Measurements from ENCODE around the gene TTN.

Gene TTN

DNA sequence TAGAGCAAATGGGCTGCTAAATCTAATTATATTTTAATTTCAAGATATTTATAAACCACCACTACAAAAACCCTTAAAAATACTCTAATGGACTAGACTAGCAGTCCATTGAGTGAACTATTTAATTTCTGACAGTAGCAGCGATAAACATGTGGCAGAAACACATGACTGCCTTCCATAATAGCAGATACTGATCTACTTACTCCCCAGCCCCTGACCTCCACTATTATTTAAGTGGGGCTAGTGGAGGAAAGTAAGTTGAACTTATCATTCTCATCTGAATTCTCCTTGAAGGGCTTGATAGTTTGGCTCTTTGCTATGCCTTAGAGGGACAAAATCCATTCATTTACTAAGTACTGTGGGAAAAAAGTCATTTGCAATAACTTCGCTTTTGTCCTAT lies 90.8 kb downstream of the TTN start:
- Histone ChIP-seq H3K27ac (ENCODE audit: low read depth, low read length) (no peak overlapping the region), H3K36me3 (ENCODE audit: insufficient read depth, low read length) (no peaks in the 10 kb centered on the region), H3K4me3 (ENCODE audit: low read depth, low read length) (no peak overlapping the region), H3K79me2 (ENCODE audit: control insufficient read depth, insufficient read depth, low read length, unreplicated experiment) (no peaks in the 10 kb centered on the region), H3K27me3 (ENCODE audit: insufficient read depth, low read length) (peaks cover 97% of the 10 kb centered on the region), H2AFZ (ENCODE audit: low read length, unreplicated experiment) (no peak overlapping the region), H3K4me1 (ENCODE audit: control insufficient read depth, insufficient read depth, low read length, unreplicated experiment) (no peaks in the 10 kb centered on the region)

DNA sequence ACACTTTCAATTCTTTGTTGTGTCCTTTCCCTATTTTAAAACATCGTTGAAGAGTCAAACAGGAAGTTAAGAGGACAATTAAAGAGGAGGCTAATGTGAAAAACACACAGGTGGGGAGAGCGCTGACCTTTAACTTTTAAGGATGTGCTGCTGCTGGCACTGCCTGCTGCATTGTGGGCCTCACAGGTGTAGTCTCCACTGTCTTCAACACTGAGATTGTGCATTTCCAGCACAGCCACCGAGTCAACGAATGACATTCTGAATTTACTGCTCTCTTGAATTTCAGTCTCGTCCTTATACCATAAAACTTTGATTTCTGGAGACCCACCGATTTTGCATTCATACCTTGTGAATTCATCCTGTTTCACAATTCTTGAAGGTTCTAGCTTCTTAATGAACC lies 91.9 kb downstream of the TTN start:
- Histone ChIP-seq H3K4me1 (ENCODE audit: control insufficient read depth, insufficient read depth, low read length, unreplicated experiment) (no peaks in the 10 kb centered on the region), H3K79me2 (ENCODE audit: control insufficient read depth, insufficient read depth, low read length, unreplicated experiment) (no peaks in the 10 kb centered on the region)

DNA sequence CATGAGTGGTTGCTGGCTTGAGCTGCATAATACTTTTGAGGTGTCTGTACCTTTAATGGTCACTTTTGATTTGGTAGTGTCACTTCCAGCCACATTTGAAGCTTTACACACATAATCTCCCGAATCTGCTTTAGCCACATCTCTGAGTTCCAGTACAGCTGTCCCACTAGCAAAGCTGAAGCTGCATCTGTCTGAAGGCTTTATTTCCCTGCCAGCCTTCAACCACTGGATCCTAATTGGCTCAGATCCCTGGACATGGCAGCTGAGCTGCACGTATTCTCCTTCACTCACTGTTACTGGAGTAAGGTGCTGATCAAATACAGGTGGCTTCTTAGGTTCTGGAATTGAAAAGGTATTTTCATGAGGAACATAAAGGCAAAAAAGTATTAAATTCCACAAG lies 99.7 kb downstream of the TTN start:
- peaks cover 74% of the 10 kb centered on the region for H3K27me3 ChIP-seq (ENCODE audit: insufficient read depth, low read length)
- H3K4me3 ChIP-seq (ENCODE audit: low read depth, low read length) = no peak overlapping the region
- H3K79me2 ChIP-seq (ENCODE audit: control insufficient read depth, insufficient read depth, low read length, unreplicated experiment) = no peaks in the 10 kb centered on the region
- no peak overlapping the region for H2AFZ ChIP-seq (ENCODE audit: low read length, unreplicated experiment)
- no peak overlapping the region for H3K27ac ChIP-seq (ENCODE audit: low read depth, low read length)
- H3K4me1 ChIP-seq (ENCODE audit: control insufficient read depth, insufficient read depth, low read length, unreplicated experiment) = no peaks in the 10 kb centered on the region
- H3K36me3 ChIP-seq (ENCODE audit: insufficient read depth, low read length) = no peaks in the 10 kb centered on the region

More for the DNA sequence above, 91.9 kb downstream of the TTN start:
- Histone ChIP-seq H2AFZ (ENCODE audit: low read length, unreplicated experiment) (no peak overlapping the region), H3K4me3 (ENCODE audit: low read depth, low read length) (no peak overlapping the region), H3K27ac (ENCODE audit: low read depth, low read length) (no peak overlapping the region), H3K27me3 (ENCODE audit: insufficient read depth, low read length) (peaks cover 99% of the 10 kb centered on the region), H3K36me3 (ENCODE audit: insufficient read depth, low read length) (no peaks in the 10 kb centered on the region)

DNA sequence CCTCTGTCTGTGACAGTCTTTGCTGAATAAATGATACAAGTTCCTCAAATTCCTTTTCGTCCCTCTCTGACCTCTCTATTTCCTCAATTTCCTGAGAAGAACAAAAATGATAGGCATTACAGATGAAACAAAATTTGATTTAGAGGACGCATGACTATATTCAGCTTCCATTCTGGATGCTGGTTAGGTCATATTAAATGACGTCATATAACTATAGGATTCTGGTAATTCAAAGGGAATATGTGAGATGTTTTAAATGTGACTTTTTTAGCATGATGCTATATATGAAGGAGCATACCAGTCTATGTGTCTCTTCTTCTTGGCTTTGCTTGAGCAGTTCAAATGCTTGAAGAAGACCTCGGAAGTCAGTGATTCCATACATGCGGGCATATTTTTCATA lies 102.3 kb downstream of the TTN start:
- no peaks in the 10 kb centered on the region for H3K4me1 ChIP-seq (ENCODE audit: control insufficient read depth, insufficient read depth, low read length, unreplicated experiment)
- no peak overlapping the region for H3K27ac ChIP-seq (ENCODE audit: low read depth, low read length)
- no peaks in the 10 kb centered on the region for H3K79me2 ChIP-seq (ENCODE audit: control insufficient read depth, insufficient read depth, low read length, unreplicated experiment)
- peaks cover 61% of the 10 kb centered on the region for H3K27me3 ChIP-seq (ENCODE audit: insufficient read depth, low read length)
- no peak overlapping the region for H3K4me3 ChIP-seq (ENCODE audit: low read depth, low read length)
- H2AFZ ChIP-seq (ENCODE audit: low read length, unreplicated experiment) = no peak overlapping the region
- H3K36me3 ChIP-seq (ENCODE audit: insufficient read depth, low read length) = no peaks in the 10 kb centered on the region

DNA sequence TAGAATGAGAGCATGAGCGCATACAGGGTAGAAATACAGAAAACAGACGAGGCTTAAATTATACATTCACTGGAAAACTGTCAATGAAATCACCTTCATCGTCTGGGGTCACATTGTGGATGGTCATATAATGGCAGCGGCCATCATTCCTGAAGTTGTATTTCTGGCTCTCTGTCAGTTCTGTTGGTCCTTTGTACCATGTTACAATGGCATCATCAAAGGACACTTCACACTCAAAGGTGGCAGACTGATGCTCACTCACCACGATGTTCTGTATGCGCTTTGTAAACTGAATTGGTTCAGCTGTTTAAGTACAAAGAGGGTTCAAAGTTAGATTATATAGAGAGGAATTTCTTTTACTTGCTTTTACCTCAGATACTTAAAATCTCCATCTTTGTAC lies 104.9 kb downstream of the TTN start:
- H3K36me3 ChIP-seq (ENCODE audit: insufficient read depth, low read length) = no peaks in the 10 kb centered on the region
- no peaks in the 10 kb centered on the region for H3K79me2 ChIP-seq (ENCODE audit: control insufficient read depth, insufficient read depth, low read length, unreplicated experiment)
- no peak overlapping the region for H3K27ac ChIP-seq (ENCODE audit: low read depth, low read length)
- H3K4me1 ChIP-seq (ENCODE audit: control insufficient read depth, insufficient read depth, low read length, unreplicated experiment) = no peaks in the 10 kb centered on the region
- no peak overlapping the region for H3K4me3 ChIP-seq (ENCODE audit: low read depth, low read length)
- H3K27me3 ChIP-seq (ENCODE audit: insufficient read depth, low read length) = peaks cover 40% of the 10 kb centered on the region
- H2AFZ ChIP-seq (ENCODE audit: low read length, unreplicated experiment) = no peak overlapping the region

DNA sequence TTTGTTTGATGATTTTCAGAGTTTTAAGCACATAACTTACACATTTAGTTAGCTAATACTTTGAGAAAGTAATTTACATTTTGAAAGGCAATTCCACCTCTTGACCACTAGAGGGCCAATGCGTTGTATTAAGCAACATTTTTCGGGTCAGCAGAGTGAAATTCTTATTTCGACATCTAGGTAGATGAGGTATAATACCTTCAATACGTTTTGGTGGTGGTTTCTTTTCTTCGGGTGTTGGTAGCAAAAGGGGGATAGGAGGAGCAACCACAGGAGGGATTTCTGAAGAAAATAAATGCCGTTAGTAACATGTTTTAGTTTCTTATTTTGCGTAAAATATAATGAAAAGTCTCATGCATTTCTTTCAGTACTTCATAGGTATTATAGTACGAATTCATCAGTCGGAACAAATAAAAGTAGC lies 106.3 kb downstream of the TTN start:
- Histone ChIP-seq H3K4me3 (ENCODE audit: low read depth, low read length) (peak overlapping the region; percentile 59), H2AFZ (ENCODE audit: low read length, unreplicated experiment) (peak overlapping the region; percentile 65), H3K36me3 (ENCODE audit: insufficient read depth, low read length) (no peaks in the 10 kb centered on the region), H3K27me3 (ENCODE audit: insufficient read depth, low read length) (peaks cover 33% of the 10 kb centered on the region), H3K79me2 (ENCODE audit: control insufficient read depth, insufficient read depth, low read length, unreplicated experiment) (no peaks in the 10 kb centered on the region), H3K27ac (ENCODE audit: low read depth, low read length) (no peak overlapping the region), H3K4me1 (ENCODE audit: control insufficient read depth, insufficient read depth, low read length, unreplicated experiment) (no peaks in the 10 kb centered on the region)

DNA sequence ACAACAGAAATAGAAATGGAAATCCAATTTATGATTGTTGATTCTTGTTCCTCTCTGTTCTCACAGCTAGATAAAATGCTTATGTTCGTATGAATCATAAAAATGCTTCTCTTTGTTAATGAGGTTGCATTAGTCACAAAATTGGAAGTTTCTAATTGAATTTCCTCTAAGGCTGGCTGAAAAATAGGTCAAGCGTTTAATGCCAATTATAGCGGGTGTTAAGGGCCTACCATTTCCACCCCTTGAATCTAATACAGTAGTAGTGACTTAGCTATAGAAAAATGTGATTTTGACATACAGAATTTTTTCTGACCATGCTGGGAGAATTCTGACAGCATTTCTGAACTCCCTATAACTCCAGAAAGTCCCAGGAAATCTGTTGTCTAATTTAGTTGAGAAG lies 107.1 kb downstream of the TTN start:
- H3K27ac ChIP-seq (ENCODE audit: low read depth, low read length) = no peak overlapping the region
- H3K27me3 ChIP-seq (ENCODE audit: insufficient read depth, low read length) = peaks cover 41% of the 10 kb centered on the region
- no peaks in the 10 kb centered on the region for H3K36me3 ChIP-seq (ENCODE audit: insufficient read depth, low read length)
- H2AFZ ChIP-seq (ENCODE audit: low read length, unreplicated experiment) = no peak overlapping the region
- H3K79me2 ChIP-seq (ENCODE audit: control insufficient read depth, insufficient read depth, low read length, unreplicated experiment) = no peaks in the 10 kb centered on the region
- no peak overlapping the region for H3K4me3 ChIP-seq (ENCODE audit: low read depth, low read length)
- no peaks in the 10 kb centered on the region for H3K4me1 ChIP-seq (ENCODE audit: control insufficient read depth, insufficient read depth, low read length, unreplicated experiment)

DNA sequence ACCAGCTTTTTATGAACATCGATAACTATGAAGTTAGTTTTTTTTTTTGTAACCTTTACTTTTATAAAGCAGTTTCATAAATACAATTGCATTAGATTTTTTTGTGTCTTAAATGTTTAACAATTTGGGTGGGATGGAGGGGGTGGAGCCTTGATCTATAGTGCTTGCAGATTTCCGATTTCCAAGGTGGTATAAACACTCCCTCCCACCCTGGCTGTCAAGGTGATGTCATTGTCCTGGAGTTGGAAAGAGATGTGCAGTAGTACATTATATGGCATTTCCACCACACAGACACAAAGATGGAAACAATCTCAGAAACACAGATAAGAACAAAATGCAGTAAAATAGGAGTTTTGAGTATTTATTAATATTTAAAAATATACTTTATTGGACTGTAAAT lies 114.4 kb downstream of the TTN start:
- Histone ChIP-seq H3K79me2 (ENCODE audit: control insufficient read depth, insufficient read depth, low read length, unreplicated experiment) (no peaks in the 10 kb centered on the region), H2AFZ (ENCODE audit: low read length, unreplicated experiment) (no peak overlapping the region), H3K36me3 (ENCODE audit: insufficient read depth, low read length) (no peaks in the 10 kb centered on the region), H3K4me1 (ENCODE audit: control insufficient read depth, insufficient read depth, low read length, unreplicated experiment) (no peaks in the 10 kb centered on the region), H3K27me3 (ENCODE audit: insufficient read depth, low read length) (peaks cover 68% of the 10 kb centered on the region), H3K27ac (ENCODE audit: low read depth, low read length) (no peak overlapping the region), H3K4me3 (ENCODE audit: low read depth, low read length) (no peak overlapping the region)

DNA sequence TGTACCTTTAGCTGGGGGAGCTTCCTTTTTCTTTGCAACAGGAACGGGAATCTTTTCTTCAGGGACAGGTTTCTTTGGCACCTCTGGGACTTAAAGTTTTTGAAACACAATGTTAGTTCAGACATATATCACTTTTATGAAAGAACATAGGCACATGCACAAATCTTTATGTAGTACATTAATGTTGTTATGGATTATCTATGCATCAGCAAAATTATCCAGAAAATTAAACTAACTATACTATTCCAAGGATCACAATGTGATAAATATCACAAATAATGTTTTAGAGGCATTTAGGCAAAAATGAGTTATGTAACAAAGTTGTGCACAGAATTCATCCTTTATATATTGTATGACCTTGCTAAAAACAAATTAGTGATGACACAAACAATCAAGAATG lies 117.4 kb downstream of the TTN start:
- no peak overlapping the region for H3K27ac ChIP-seq (ENCODE audit: low read depth, low read length)
- H3K79me2 ChIP-seq (ENCODE audit: control insufficient read depth, insufficient read depth, low read length, unreplicated experiment) = no peaks in the 10 kb centered on the region
- H3K4me1 ChIP-seq (ENCODE audit: control insufficient read depth, insufficient read depth, low read length, unreplicated experiment) = no peaks in the 10 kb centered on the region
- no peak overlapping the region for H2AFZ ChIP-seq (ENCODE audit: low read length, unreplicated experiment)
- no peak overlapping the region for H3K4me3 ChIP-seq (ENCODE audit: low read depth, low read length)
- peaks cover 59% of the 10 kb centered on the region for H3K27me3 ChIP-seq (ENCODE audit: insufficient read depth, low read length)
- H3K36me3 ChIP-seq (ENCODE audit: insufficient read depth, low read length) = no peaks in the 10 kb centered on the region

DNA sequence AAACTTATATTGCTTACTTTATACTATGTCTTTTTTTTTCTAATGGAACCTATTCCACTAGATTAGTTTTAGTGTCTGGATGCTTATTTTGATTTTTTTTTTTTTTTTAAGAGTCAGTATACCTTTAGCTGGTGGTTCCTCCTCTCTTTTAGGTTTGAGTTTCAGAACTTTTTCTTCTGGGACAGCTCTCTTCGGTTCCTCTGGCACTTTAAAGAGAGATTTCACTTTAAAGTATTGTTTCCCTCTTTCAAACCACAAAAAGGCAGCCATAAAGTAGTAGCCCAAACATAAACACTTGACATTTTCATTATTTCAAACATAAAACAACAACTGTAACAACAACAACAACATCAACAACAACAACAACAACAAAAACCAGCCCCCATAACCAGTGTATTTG lies 123.3 kb downstream of the TTN start:
- Histone ChIP-seq H3K4me1 (ENCODE audit: control insufficient read depth, insufficient read depth, low read length, unreplicated experiment) (no peaks in the 10 kb centered on the region), H2AFZ (ENCODE audit: low read length, unreplicated experiment) (no peak overlapping the region), H3K79me2 (ENCODE audit: control insufficient read depth, insufficient read depth, low read length, unreplicated experiment) (no peaks in the 10 kb centered on the region), H3K27ac (ENCODE audit: low read depth, low read length) (no peak overlapping the region), H3K27me3 (ENCODE audit: insufficient read depth, low read length) (peaks cover 52% of the 10 kb centered on the region), H3K36me3 (ENCODE audit: insufficient read depth, low read length) (no peaks in the 10 kb centered on the region), H3K4me3 (ENCODE audit: low read depth, low read length) (no peak overlapping the region)

DNA sequence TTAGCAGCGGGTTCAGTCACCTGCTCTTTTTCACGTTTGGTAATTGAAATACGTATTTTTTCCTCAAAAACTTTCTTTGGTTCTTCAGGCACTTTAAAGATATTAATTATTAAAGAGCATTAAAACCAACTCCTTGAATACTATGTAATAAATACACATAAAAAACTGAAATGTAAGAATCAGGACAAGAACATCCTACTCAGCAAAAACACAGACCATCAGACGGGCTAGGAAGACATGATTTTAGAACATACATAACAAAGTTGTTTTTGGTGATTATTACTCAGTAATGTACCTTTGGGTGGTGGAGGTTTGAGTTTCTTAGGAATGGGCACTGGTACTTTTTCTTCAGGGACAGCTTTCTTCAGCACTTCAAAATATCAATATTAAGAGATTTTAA lies 126.1 kb downstream of the TTN start:
- H3K27ac ChIP-seq (ENCODE audit: low read depth, low read length) = no peak overlapping the region
- H3K79me2 ChIP-seq (ENCODE audit: control insufficient read depth, insufficient read depth, low read length, unreplicated experiment) = no peaks in the 10 kb centered on the region
- H3K36me3 ChIP-seq (ENCODE audit: insufficient read depth, low read length) = no peaks in the 10 kb centered on the region
- H3K27me3 ChIP-seq (ENCODE audit: insufficient read depth, low read length) = peaks cover 43% of the 10 kb centered on the region
- no peak overlapping the region for H2AFZ ChIP-seq (ENCODE audit: low read length, unreplicated experiment)
- no peak overlapping the region for H3K4me3 ChIP-seq (ENCODE audit: low read depth, low read length)
- no peaks in the 10 kb centered on the region for H3K4me1 ChIP-seq (ENCODE audit: control insufficient read depth, insufficient read depth, low read length, unreplicated experiment)

Data from ACC112 (cell line).